WERI-Rb-1 (cell line): ENCODE results near the gene DCAF6.

ENCODE experiments used
- DNase-seq: peaks from one replicate; pipeline ENCODE4 v3.0.0-alpha.2; 2020
- H3K27ac ChIP-seq: fragments of 250-450 bp; sonication (Bioruptor Pico); 2 replicates; pipeline ENCODE4 v1.5.1; 2020; ENCODE audit warnings: mild to moderate bottlenecking, moderate library complexity
- H3K27me3 ChIP-seq: fragments of 250-450 bp; sonication (Bioruptor Pico); 2 replicates; pipeline ENCODE4 v1.5.1; 2021; ENCODE audit warnings: mild to moderate bottlenecking, low read depth, moderate library complexity; ENCODE audit not compliant: insufficient read depth, severe bottlenecking
- H3K36me3 ChIP-seq: fragments of 250-450 bp; sonication (Bioruptor Pico); 2 replicates; pipeline ENCODE4 v1.5.1; 2020; ENCODE audit warnings: mild to moderate bottlenecking, moderate library complexity
- H3K4me3 ChIP-seq: 2 replicates; pipeline ENCODE4 v1.5.1; 2011; ENCODE audit warnings: low read depth, mild to moderate bottlenecking, control low read depth, low read length
- H3K9me3 ChIP-seq: fragments of 250-450 bp; sonication (Bioruptor Pico); 2 replicates; pipeline ENCODE4 v1.5.1; 2021; ENCODE audit warnings: mild to moderate bottlenecking, moderate library complexity; ENCODE audit not compliant: severe bottlenecking
- TF ChIP-seq, protein P1 (sequence below): IDR thresholded peaks from 2 replicates; pipeline ENCODE4 v1.5.1; 2011; ENCODE audit warnings: low read depth, mild to moderate bottlenecking, control low read depth, inconsistent platforms, low read length

Gene DCAF6

DNA sequence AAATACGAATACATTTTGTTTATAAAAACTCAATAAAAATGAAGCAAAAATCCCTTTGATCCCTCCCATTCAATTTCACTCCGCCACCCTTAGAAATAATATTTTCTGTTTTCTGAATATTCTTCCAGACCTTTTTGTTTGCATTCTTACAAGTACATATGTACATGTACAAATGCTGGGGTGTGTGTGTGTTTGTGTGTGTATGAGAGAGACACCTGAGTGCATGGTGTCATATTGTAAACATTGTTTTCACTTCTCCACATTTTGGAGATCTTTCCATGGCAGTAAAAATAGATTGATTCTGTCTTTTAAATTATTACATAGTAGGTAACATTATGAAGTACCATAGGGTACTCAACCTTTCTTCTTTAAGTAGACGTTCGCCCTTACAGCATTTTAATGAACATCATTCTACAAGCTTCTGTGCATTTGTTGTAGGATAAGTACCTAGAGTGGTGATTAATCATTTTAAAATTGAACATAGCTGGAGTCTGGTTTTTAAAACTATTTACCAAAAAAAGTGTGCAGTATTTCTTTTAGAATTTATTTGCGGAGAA lies 1.7 kb downstream of the DCAF6 start:
- TF ChIP-seq, protein P1, sequence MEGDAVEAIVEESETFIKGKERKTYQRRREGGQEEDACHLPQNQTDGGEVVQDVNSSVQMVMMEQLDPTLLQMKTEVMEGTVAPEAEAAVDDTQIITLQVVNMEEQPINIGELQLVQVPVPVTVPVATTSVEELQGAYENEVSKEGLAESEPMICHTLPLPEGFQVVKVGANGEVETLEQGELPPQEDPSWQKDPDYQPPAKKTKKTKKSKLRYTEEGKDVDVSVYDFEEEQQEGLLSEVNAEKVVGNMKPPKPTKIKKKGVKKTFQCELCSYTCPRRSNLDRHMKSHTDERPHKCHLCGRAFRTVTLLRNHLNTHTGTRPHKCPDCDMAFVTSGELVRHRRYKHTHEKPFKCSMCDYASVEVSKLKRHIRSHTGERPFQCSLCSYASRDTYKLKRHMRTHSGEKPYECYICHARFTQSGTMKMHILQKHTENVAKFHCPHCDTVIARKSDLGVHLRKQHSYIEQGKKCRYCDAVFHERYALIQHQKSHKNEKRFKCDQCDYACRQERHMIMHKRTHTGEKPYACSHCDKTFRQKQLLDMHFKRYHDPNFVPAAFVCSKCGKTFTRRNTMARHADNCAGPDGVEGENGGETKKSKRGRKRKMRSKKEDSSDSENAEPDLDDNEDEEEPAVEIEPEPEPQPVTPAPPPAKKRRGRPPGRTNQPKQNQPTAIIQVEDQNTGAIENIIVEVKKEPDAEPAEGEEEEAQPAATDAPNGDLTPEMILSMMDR, result no peak
- DNase-seq, result no peak
- Histone ChIP-seq H3K27ac (no peak overlapping the region), H3K9me3 (no peaks in the 10 kb centered on the region), H3K4me3 (no peak overlapping the region), H3K36me3 (no peaks in the 10 kb centered on the region), H3K27me3 (no peaks in the 10 kb centered on the region)

DNA sequence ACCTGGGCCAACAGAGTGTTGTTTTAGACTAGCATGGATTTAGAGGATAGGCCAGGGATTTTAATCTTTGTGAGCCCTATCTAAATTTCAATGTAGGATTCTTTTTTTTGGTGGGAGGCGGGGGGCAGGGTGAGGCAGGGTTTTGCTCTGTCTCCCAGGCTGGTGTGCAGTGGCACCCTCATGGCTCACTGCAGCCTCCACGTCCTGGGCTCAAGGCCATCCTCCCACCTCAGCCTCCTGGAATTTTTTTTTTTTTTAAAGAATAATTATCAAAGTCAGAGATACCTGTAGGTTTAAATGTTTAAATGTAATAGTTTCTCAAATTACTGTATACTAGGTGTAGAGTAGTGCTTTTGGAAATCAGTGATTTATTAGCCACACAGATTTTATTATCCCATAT lies 3.8 kb downstream of the DCAF6 start:
- Histone ChIP-seq H3K4me3 (no peak overlapping the region), H3K36me3 (no peaks in the 10 kb centered on the region)

GRCh38 chr1:167943541-167943940 lies 7.1 kb downstream of the DCAF6 start:
- no peak for DNase-seq
- Histone ChIP-seq H3K9me3 (no peaks in the 10 kb centered on the region), H3K4me3 (no peak overlapping the region), H3K27ac (no peak overlapping the region), H3K36me3 (no peaks in the 10 kb centered on the region), H3K27me3 (no peaks in the 10 kb centered on the region)
- TF ChIP-seq, protein P1, result no peak

More for the DNA sequence above, 3.8 kb downstream of the DCAF6 start:
- no peaks in the 10 kb centered on the region for H3K9me3 ChIP-seq
- no peak for DNase-seq
- TF ChIP-seq, protein P1, result no peak
- no peak overlapping the region for H3K27ac ChIP-seq
- no peaks in the 10 kb centered on the region for H3K27me3 ChIP-seq

GRCh38 chr1:167947733-167948132 lies 11.2 kb downstream of the DCAF6 start:
- Histone ChIP-seq H3K4me3 (no peak overlapping the region), H3K27ac (no peak overlapping the region), H3K9me3 (no peaks in the 10 kb centered on the region), H3K36me3 (no peaks in the 10 kb centered on the region), H3K27me3 (no peaks in the 10 kb centered on the region)
- DNase-seq, result no peak
- TF ChIP-seq, protein P1, result no peak

- no peak overlapping the region for H3K4me3 ChIP-seq
- H3K27me3 ChIP-seq, result no peaks in the 10 kb centered on the region
- TF ChIP-seq, protein P1, result no peak
- H3K36me3 ChIP-seq, result no peaks in the 10 kb centered on the region
- no peak for DNase-seq
- H3K27ac ChIP-seq, result no peak overlapping the region
- no peaks in the 10 kb centered on the region for H3K9me3 ChIP-seq
Observed at GRCh38 chr1:167949785-167950184, 13.3 kb downstream of the DCAF6 start.

GRCh38 chr1:167950569-167950968 lies 14.1 kb downstream of the DCAF6 start:
- no peaks in the 10 kb centered on the region for H3K27me3 ChIP-seq
- H3K36me3 ChIP-seq, result no peaks in the 10 kb centered on the region
- TF ChIP-seq, protein P1, result no peak
- no peak overlapping the region for H3K27ac ChIP-seq
- DNase-seq, result no peak
- no peaks in the 10 kb centered on the region for H3K9me3 ChIP-seq
- H3K4me3 ChIP-seq, result no peak overlapping the region
